Caco-2 (cell line): ENCODE results near the gene LDAH. TPM values are rescaled to one million over a fixed set of nuclear protein-coding genes. Genes with fewer than 3 reads are reported as not detected.

Experiments used
- BruUV-seq: library from RNA; stranded (reverse); fragments of 400-500 nt; replicated peaks from 2 replicates; lab custom pipeline; 2021; lab: Mats Ljungman, UMichigan
- CTCF ChIA-PET: fragments of 300-600 bp; sonication (Branson Sonifier 250); formaldehyde crosslinking; loops from one replicate; lab custom pipeline; 2022; ENCODE audit warnings: antibody characterized with exemption; lab: Charles Lee
- POLR2A ChIA-PET: fragments of 300-600 bp; sonication (Branson Sonifier 250); formaldehyde crosslinking; loops from one replicate; lab custom pipeline; 2022; ENCODE audit warnings: antibody characterized with exemption; lab: Charles Lee
- DNase-seq, 2 experiments: peaks; one replicate each; pipeline versions ENCODE4 v3.0.0 to v3.0.0-alpha.2; 2020 to 2022
- H3K27me3 ChIP-seq: replicated peaks from 2 replicates; pipeline ENCODE4 v1.6.0; 2011; ENCODE audit warnings: low read length; ENCODE audit not compliant: control insufficient read depth, insufficient read depth
- H3K36me3 ChIP-seq: 2 replicates; pipeline ENCODE4 v1.5.1; 2011; ENCODE audit warnings: low read length; ENCODE audit not compliant: control insufficient read depth, insufficient read depth
- H3K4me1 ChIP-seq: fragments of 250-450 bp; sonication (Bioruptor Pico); 2 replicates; pipeline ENCODE4 v1.5.1; 2020; ENCODE audit warnings: mild to moderate bottlenecking
- H3K4me3 ChIP-seq: 2 replicates; pipeline ENCODE4 v1.5.1; 2011; ENCODE audit warnings: low read depth, mild to moderate bottlenecking, control low read depth, low read length
- H3K9me3 ChIP-seq: fragments of 250-450 bp; sonication (Bioruptor Pico); 2 replicates; pipeline ENCODE4 v1.5.1; 2020; ENCODE audit warnings: mild to moderate bottlenecking, moderate library complexity
- H3K27ac Mint-ChIP-seq: one replicate; pipeline ENCODE4 v1.8.0; 2022; ENCODE audit warnings: mixed read lengths; ENCODE audit not compliant: unreplicated experiment
- H3K27me3 Mint-ChIP-seq: one replicate; pipeline ENCODE4 v1.8.0; 2022; ENCODE audit warnings: mixed read lengths; ENCODE audit not compliant: insufficient read depth, unreplicated experiment
- H3K36me3 Mint-ChIP-seq: one replicate; pipeline ENCODE4 v1.8.0; 2022; ENCODE audit warnings: mild to moderate bottlenecking, mixed read lengths; ENCODE audit not compliant: insufficient read depth, unreplicated experiment
- H3K4me1 Mint-ChIP-seq: one replicate; pipeline ENCODE4 v1.8.0; 2022; ENCODE audit warnings: low read depth, mixed read lengths; ENCODE audit not compliant: unreplicated experiment
- H3K4me3 Mint-ChIP-seq: one replicate; pipeline ENCODE4 v1.8.0; 2022; ENCODE audit warnings: mild to moderate bottlenecking, moderate library complexity, mixed read lengths; ENCODE audit not compliant: unreplicated experiment
- H3K9me3 Mint-ChIP-seq: one replicate; pipeline ENCODE4 v1.8.0; 2022; ENCODE audit warnings: mixed read lengths; ENCODE audit not compliant: unreplicated experiment
- CTCF ChIP-seq, 2 experiments: fragments of 200-600 bp in 1 of 2; IDR thresholded peaks; 1 replicate in 1 of 2; 2 replicates in 1 of 2; pipeline versions ENCODE4 v1.5.1 to v1.8.0; 2011 to 2022; ENCODE audit warnings: antibody characterized with exemption in 1 of 2, control low read depth in 1 of 2, inconsistent platforms in 1 of 2, low read depth in 1 of 2, low read length in 1 of 2, mild to moderate bottlenecking in 1 of 2, moderate library complexity in 1 of 2; ENCODE audit not compliant: insufficient read depth in 1 of 2, severe bottlenecking in 1 of 2, unreplicated experiment in 1 of 2
- intact Hi-C: fragments of 100-400 bp; cut with micrococcal nuclease; formaldehyde crosslinking; loops from one replicate; pipeline ENCODE4 v1.10.0; 2022; ENCODE audit not compliant: unreplicated experiment
- total RNA-seq: library from RNA; stranded (reverse); gene quantifications from 2 replicates; pipeline ENCODE4 v1.2.3, GENCODE V29; 2022

Gene LDAH
- total RNA-seq, 1 experiment from 2014 or later = 40.5 TPM

GRCh38 chr2:20757405-20758090 is 65.4 kb downstream of the LDAH start:
- no peak for DNase-seq

GRCh38 chr2:20755132-20755800 is 67.6 kb downstream of the LDAH start:
- DNase-seq = no peak
- POLR2A ChIA-PET = no interaction called here
- CTCF ChIA-PET = no interaction called here
- no TSS peak for BruUV-seq
- intact Hi-C loops = loop anchor here (1.0 kb wide), 2 partner anchors 73 to 94 kb away; no protein-coding TSS in a partner anchor
- H3K9me3 ChIP-seq = no peaks in the 10 kb centered on the region
- Mint-ChIP-seq H3K27me3 (no peaks in the 10 kb centered on the region), H3K9me3 (no peaks in the 10 kb centered on the region), H3K27ac (no peak overlapping the region), H3K4me3 (no peak overlapping the region), H3K4me1 (peaks cover 7% of the 10 kb centered on the region), H3K36me3 (peaks cover 5% of the 10 kb centered on the region)
- H3K4me3 ChIP-seq = no peak overlapping the region
- H3K4me1 ChIP-seq = 0 out of 2 replicates have a peak, but pooled peaks cover 4% of the 10 kb centered on the region
- no peaks in the 10 kb centered on the region for H3K36me3 ChIP-seq
- no peak for TF ChIP-seq CTCF (IDR thresholded peaks at IDR 0.05; ENCODE audit: insufficient read depth in 1 of 2, low read depth in 1 of 2, low read length in 1 of 2, severe bottlenecking in 1 of 2, unreplicated experiment in 1 of 2)
- H3K27me3 ChIP-seq = no peaks in the 10 kb centered on the region

More at GRCh38 chr2:20757405-20758090, 65.4 kb downstream of the LDAH start:
- POLR2A ChIA-PET = no interaction called here
- H3K4me3 Mint-ChIP-seq = no peak overlapping the region
- H3K27ac Mint-ChIP-seq = no peak overlapping the region
- peaks cover 5% of the 10 kb centered on the region for H3K36me3 Mint-ChIP-seq
- Histone ChIP-seq H3K4me3 (no peak overlapping the region), H3K9me3 (no peaks in the 10 kb centered on the region), H3K4me1 (0 out of 2 replicates have a peak, but pooled peaks cover 4% of the 10 kb centered on the region), H3K27me3 (no peaks in the 10 kb centered on the region), H3K36me3 (no peaks in the 10 kb centered on the region)
- CTCF ChIA-PET = interaction anchor here (0.6 kb wide), 1 partner anchor 61 kb away, joined by 3 read pairs; no protein-coding TSS in a partner anchor
- H3K4me1 Mint-ChIP-seq = peaks cover 7% of the 10 kb centered on the region
- TF ChIP-seq CTCF (IDR thresholded peaks at IDR 0.05; ENCODE audit: insufficient read depth in 1 of 2, low read depth in 1 of 2, low read length in 1 of 2, severe bottlenecking in 1 of 2, unreplicated experiment in 1 of 2) = no peak
- no peaks in the 10 kb centered on the region for H3K9me3 Mint-ChIP-seq
- no TSS peak for BruUV-seq
- H3K27me3 Mint-ChIP-seq = no peaks in the 10 kb centered on the region
- intact Hi-C loops = no loop called here

- H3K27ac Mint-ChIP-seq = no peak overlapping the region
- H3K36me3 ChIP-seq = no peaks in the 10 kb centered on the region
- BruUV-seq = no TSS peak
- H3K27me3 ChIP-seq = no peaks in the 10 kb centered on the region
- intact Hi-C loops = no loop called here
- H3K4me3 ChIP-seq = no peak overlapping the region
- no peaks in the 10 kb centered on the region for H3K9me3 ChIP-seq
- no peaks in the 10 kb centered on the region for H3K9me3 Mint-ChIP-seq
- POLR2A ChIA-PET = no interaction called here
- H3K4me1 Mint-ChIP-seq = peaks cover 12% of the 10 kb centered on the region
- DNase-seq = no peak
- no peak overlapping the region for H3K4me3 Mint-ChIP-seq
- H3K36me3 Mint-ChIP-seq = no peaks in the 10 kb centered on the region
- H3K27me3 Mint-ChIP-seq = no peaks in the 10 kb centered on the region
- no peak for TF ChIP-seq CTCF (IDR thresholded peaks at IDR 0.05; ENCODE audit: insufficient read depth in 1 of 2, low read depth in 1 of 2, low read length in 1 of 2, severe bottlenecking in 1 of 2, unreplicated experiment in 1 of 2)
- CTCF ChIA-PET = interaction anchor here (0.6 kb wide), 1 partner anchor 310 kb away, joined by 8 read pairs; no protein-coding TSS in a partner anchor
- peaks cover 11% of the 10 kb centered on the region for H3K4me1 ChIP-seq
Observed at GRCh38 chr2:20752293-20752692, 70.6 kb downstream of the LDAH start.
